Lung (tissue), 5 donors: ENCODE results near the gene FGFBP3. TPM values are rescaled to one million over a fixed set of nuclear protein-coding genes. Genes with fewer than 3 reads are reported as not detected.

Source experiments
- polyA plus RNA-seq, 2 donors: library from polyadenylated mRNA; stranded (reverse); fragments of 200-250 nt; gene quantifications; one replicate each; pipeline ENCODE4 v1.2.1, GENCODE V29; 2013
- small RNA-seq: library from RNA; depleted of rRNA; stranded (forward); fragments of <200 nt; gene quantifications from one replicate; pipeline ENCODE3, GENCODE V24; 2014; ENCODE audit warnings: low replicate concordance
- total RNA-seq, 2 donors: library from RNA; depleted of rRNA in 1 of 2; stranded (reverse); fragments of >200 nt in 1 of 2; gene quantifications; one replicate each; pipeline ENCODE4 v1.2.1, GENCODE V29; 2014 to 2021
- donor health status: Bipolar disorder and iron deficiency.
- donor health status: healthy.
- donor health status: DM: yes; HTN: yes; CAD: no.

The FGFBP3 gene
- total and polyA plus RNA-seq, 4 donors = 0.81 to 2.3 (median 1.2) TPM

Small RNA genes within 50 kb of the gene (small RNA-seq; reads per million reads assigned to genes)
- not detected for gene AL359198.2

Other genes with a start within 250 kb of the FGFBP3 start
- 10 to 100 TPM; 28.2 to 80.1 TPM for gene TNKS2, start 111.1 kb downstream of the FGFBP3 start, total RNA-seq
- 10 to 100 TPM in 1 of 2 donors, 1 to 10 TPM in 1; 8.6 to 18.4 TPM for gene TNKS2, start 111.1 kb downstream of the FGFBP3 start, polyA plus RNA-seq
- gene BTAF1, start 14.3 kb upstream of the FGFBP3 start, total RNA-seq = 10 to 100 TPM; 29.2 to 80.0 TPM
- 10 to 100 TPM in 1 of 2 donors, 1 to 10 TPM in 1; 8.5 to 11.1 TPM for gene BTAF1, start 14.3 kb upstream of the FGFBP3 start, polyA plus RNA-seq